ENCODE results near the gene SNX32.

- TF ChIP-seq CTCF (IDR thresholded peaks at IDR 0.05) = no peak
- no peak for TF ChIP-seq POLR2A (IDR thresholded peaks at IDR 0.05)
These were observed 31.9 kb downstream of the SNX32 start for GRCh38 chr11:65865550-65866172.
